GM13977 (cell line): ENCODE measurements around the gene GPR27.

Experiments
- DNase-seq: peaks from one replicate; pipeline ENCODE4 v3.0.0; 2012; ENCODE audit warnings: low spot score
- in situ Hi-C: fragments of 300-500 bp; cut with MboI; formaldehyde crosslinking; loops from one replicate; pipeline ENCODE4 v1.12.0; 2022; ENCODE audit warnings: low sequenced_read_pairs, low pct_unique_long_range_greater_than_20kb, mixed read lengths, inconsistent platforms; ENCODE audit not compliant: unreplicated experiment
- TF ChIP-seq, protein P1 (sequence below): IDR thresholded peaks from 2 replicates; pipeline ENCODE4 v1.5.1; 2012; ENCODE audit warnings: mild to moderate bottlenecking, control low read depth; ENCODE audit not compliant: insufficient read depth; ENCODE audit errors: extremely low read depth, missing control alignments

The GPR27 gene

DNA sequence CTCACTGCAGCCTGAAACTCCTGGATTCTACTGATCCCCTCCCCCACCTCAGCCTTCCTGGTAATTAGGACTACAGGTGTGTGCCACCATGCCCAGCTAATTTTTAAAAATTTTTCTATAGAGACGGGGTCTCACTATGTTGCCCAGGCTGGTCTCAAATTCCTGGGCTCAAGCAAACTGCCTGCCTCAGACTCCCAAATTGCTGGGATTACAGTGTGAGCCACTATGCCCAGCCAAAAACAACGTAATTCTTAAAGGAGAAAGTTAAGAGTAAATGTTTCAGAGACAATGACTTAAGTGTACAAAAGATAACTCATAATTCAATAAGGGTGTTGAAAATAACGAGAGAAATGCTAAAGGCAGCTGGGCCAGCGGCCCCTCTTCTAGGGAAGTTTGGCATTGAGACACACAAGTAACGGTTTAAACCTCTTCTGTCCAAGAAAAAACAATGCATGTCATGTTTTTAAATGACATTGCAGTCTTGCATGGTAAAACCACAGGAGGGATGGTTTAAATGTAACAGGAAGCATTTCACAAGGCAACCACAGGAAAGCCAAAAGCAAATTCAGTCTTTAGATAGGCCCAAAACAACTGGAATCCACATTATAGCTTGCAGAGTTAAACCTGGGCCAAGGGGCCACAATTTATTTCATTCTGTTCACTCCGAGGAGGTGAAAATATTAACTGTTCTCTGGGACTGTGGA is 26.2 kb downstream of the GPR27 start:
- in situ Hi-C loops = no loop called here
- TF ChIP-seq, protein P1, sequence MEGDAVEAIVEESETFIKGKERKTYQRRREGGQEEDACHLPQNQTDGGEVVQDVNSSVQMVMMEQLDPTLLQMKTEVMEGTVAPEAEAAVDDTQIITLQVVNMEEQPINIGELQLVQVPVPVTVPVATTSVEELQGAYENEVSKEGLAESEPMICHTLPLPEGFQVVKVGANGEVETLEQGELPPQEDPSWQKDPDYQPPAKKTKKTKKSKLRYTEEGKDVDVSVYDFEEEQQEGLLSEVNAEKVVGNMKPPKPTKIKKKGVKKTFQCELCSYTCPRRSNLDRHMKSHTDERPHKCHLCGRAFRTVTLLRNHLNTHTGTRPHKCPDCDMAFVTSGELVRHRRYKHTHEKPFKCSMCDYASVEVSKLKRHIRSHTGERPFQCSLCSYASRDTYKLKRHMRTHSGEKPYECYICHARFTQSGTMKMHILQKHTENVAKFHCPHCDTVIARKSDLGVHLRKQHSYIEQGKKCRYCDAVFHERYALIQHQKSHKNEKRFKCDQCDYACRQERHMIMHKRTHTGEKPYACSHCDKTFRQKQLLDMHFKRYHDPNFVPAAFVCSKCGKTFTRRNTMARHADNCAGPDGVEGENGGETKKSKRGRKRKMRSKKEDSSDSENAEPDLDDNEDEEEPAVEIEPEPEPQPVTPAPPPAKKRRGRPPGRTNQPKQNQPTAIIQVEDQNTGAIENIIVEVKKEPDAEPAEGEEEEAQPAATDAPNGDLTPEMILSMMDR = no peak
- DNase-seq = no peak

DNA sequence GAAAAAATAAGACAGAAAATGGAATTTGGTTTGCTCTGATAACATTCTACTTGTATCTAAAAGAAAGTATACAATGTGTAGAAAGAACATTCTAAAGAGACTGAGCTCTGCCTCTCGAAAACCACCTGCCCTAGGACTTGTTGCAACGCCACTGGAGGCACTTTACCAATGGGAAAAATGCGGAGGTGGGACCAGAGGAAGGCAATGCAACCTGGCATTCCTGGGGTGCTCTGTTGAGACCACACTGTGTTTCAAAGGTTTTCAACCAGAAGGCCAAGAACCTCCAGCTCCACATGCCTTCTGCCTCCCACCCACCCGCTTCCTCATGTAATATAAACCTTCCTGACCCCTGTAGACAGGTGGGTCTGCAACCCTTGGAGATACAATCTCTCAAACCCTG is 26.8 kb downstream of the GPR27 start:
- TF ChIP-seq, protein P1 = no peak
- DNase-seq = no peak
- in situ Hi-C loops = no loop called here

DNA sequence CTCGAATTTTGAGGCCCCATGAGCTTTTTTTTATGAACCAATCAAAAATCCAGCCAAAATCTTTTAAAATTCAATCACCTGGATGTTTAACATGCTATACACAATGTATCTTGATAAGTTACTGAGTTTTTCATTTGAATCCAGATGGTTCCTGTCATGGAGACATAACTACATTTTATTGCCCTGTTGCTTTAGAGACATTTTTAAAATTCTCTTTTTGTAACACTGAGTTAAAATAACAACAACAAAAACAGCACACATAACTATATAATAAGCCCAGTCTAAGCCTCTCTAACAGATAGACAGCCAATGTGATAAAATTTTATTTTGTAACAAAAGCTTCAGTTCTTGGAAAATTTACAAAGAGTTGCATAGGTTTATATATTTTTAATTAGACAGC is 29.5 kb downstream of the GPR27 start:
- in situ Hi-C loops = no loop called here
- TF ChIP-seq, protein P1 = no peak
- DNase-seq = no peak

DNA sequence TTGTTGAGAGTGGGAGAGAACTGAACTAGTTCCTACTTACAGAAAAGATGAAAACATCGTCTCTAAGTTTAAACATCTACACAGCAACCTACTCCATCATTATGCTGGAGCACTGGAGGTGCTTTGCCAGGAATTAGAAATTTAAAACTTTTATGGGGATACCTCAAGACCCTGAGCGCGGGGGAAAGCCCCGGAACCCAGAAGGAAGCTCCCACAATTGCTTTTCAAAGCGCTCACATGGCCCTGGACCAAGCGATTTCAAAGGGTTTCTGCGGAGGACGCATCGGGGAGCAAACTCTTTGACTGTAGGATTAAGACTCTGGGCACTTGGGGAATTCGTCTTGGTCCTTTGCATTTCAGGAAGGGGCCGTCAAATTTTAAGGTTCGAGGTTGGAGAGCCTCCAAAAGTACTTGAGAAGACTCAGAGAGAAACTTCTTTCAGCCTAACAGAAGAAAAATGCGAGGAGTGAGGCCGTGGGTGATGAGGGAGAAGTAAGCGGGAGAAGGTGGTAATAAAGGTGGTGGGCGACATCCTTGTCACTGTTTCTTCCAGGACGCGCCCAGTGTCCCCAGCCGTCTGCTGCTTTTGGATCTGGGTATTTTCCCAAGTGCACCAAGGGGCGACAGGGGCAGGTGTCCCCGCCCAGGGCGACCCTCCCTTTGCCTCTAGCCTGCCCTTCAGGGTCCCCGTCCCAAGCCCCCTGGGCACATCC is 30.7 kb downstream of the GPR27 start:
- in situ Hi-C loops = no loop called here
- DNase-seq = no peak
- TF ChIP-seq, protein P1 = no peak

DNA sequence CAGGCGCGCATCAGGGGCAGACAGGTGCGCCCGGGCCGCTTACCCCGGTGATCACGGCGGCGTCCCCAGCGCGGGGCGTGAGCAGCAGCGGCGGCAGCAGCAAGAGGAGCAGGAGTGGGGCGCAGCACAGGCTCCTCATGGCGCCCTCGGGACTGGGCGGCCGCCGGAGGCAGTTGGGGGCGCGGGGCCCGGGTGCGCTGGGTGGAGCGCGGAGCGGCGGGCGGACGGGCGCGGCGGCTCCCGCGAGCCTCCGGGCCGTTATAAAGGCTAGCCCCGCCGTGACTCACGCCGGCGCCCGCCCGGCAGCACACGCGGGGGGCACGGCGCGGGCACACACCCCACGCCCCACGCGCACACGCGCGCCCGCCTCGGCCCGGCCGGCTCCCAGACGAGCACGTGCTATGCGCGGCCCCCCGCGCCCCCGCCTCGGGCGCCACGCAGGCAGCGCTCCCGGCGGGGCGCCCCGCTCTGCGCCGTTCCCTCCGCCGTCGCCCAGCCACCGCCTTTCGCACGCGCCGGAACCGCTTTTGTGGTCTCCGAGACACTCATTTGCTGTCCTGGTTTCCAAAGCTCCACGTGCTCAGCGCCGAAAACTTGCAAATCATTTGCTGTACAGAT is 31.4 kb downstream of the GPR27 start, which contains the start of gene PROK2:
PROK2 (minus strand) TSS at position 235 of the 618 bp plus-strand sequence; CDS start at position 139, 96 bp downstream.
- in situ Hi-C loops = no loop called here
- TF ChIP-seq, protein P1 = no peak
- DNase-seq = peak; percentile 24

DNA sequence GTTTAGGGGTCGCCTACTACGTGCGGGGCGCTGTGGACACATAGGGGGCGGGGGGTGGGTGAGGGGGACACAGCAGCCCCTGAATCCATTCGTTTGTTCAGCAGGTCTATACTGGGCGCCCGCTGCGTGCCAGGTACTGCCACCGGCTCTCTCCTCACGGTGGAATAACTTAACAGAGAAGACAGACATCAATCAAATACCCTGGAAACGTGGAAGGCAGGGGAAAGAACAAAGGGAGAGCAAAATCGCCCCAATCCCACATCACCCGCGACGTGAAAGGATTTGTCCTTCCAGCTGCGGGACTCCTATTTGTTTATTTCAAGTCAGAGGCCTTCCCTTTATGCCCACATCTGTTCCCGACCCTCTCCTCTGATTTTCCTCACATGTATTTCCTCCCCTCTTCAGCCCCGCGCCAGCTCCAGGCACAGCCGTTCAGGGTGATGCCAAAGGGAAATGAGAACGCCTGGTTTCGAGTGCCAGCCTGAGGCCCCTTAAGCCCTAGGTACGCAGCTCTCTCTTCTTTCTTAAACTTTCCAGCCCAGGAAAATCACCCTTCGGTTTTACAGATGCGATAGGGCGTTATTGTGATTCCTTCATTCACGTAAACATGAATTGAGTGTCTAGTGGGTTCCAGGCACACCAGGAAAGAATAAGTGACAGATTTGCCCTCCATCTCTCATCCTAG is 32.0 kb downstream of the GPR27 start:
- TF ChIP-seq, protein P1 = no peak
- in situ Hi-C loops = no loop called here
- DNase-seq = no peak
